HG03064 (cell line): Measurements from ENCODE around the gene NELL1.

ENCODE experiments used
- ATAC-seq: cut with Tn5 transposase; IDR thresholded peaks from one replicate; pipeline ENCODE4 v1.9.1; 2021; ENCODE audit warnings: low read depth; ENCODE audit not compliant: unreplicated experiment

Gene NELL1

DNA sequence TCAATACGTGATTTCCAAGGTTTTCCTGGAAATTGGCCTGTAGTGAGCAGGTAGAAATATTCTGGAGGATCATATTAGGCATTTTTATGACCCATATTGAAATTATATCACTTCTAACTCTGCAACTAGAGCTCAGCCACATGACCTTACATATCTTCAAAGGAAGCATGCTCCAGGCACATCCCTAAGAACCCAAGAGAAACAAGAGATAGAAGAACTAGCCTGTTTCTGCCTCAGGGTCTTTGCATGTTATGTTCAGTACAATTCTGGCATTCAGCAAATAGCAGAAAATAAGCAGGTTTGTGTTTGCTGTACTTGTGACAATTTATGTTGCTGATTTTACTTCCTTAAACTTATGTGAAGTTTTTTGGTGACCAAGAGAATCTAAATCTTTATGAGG, 859.8 kb downstream of the NELL1 start:
- ATAC-seq: no peak

DNA sequence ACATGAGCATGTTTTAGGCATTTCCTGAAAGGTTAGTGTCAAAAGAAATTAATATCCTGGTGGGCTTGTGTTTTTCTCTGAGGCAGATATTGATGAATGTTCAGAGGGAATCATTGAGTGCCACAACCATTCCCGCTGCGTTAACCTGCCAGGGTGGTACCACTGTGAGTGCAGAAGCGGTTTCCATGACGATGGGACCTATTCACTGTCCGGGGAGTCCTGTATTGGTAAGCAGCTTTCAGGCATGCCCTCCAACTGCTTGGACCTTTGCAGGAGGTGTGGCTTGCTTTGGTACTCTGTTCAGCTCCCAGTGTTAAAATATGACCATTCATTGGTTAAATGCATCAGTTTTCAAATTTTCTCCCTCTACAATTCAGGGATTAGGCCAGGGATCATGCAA, 864.9 kb downstream of the NELL1 start:
- ATAC-seq: no peak

DNA sequence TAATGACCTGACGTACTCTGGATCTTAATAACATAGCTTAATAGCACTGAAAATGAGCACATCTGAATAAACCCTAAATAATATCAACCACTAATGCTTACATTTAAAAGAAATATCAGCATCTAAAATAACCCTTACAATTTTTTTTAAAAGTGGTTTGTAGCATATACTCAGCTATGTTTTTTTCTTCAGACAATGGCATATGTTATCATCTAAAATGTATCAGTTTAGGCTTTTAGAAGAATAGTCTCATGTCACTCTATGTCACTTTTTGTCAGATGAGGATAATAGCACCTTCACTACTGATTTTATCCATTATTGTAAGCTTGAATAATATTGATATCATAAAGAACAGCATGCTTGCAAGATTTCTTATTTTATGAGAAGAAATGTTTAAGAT, 868.6 kb downstream of the NELL1 start:
- no peak for ATAC-seq

DNA sequence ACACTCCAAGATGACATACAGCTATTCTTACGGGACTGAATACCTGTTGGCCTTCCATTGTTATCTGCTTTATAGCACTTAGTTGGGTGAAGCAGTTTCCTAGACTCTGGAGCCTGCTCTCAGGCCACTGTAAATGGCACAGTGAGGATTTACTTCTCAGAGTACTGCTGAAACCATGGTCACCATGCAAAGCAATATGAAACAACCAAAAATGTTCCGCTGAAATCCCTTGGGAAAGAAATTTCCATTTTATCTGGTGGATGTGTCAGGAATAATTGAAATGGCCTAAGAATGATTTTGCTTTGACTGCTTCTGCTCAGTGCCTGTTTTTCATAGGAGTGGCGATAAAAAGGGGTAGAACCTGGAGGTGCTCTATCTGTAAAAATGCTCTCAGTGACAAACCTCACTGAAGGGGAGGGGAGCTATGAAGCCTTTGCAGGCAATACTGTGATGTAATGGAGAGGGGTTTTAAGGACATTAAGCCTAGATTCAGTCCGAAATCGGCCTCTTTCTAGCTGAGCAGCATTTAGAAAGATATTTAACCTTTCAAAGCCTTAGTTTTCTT, 871.9 kb downstream of the NELL1 start:
- ATAC-seq: no peak

DNA sequence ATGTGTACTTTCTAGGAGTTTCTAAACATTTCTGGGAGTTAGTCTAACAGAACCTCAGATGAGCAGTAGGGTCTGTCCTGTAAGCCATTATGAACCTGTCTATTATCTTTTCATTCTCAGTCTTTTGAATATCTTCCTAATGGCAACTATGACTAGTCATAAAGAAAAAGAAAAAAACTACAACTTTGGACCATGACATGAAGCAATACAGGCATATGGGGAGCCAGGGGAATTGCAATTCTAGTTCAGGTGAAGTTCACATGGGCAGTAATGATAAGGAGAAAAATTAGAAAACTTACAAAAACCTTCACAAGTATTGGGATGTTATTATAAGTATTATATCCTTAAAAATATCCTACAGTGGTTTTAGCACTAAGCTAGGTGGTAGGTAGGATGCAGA, 874.5 kb downstream of the NELL1 start:
- ATAC-seq: no peak

DNA sequence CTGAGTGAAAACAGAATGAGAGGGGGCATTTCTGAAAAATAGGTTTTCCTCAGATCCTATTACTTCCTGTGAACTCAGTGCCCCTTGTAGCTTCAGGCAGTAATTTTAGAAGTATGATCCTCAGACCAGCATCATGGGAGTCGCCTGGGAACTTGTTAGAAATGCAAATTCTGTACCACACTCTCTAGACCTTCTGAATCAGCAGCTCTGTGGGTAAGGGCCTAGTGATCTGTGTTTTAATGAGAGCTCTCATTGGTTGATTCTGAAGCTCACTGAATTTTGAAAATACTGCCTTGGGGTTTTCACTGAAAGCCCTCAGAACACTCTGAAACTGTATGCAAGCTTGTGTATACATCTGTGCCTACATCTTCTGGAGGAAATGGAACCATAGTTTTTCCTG, 876.3 kb downstream of the NELL1 start:
- no peak for ATAC-seq

DNA sequence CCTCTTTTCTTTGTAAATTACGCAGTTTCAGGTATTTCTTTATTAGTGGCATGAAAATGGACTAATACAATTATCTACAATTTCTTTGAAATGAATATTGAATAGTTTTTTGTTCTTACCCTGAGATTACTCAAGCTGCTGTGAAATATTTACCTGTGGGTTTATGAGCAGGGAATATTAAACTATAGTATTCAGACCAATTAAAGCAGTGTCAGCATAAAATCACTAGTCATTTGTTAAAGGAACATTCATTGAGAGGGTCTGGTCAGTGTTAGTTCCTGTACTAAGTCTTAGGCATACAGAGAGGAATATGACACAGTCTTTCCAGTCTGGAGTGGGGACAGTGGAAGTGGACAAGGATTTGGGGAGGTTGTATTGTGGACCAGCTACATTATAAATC, 877.3 kb downstream of the NELL1 start:
- no peak for ATAC-seq

DNA sequence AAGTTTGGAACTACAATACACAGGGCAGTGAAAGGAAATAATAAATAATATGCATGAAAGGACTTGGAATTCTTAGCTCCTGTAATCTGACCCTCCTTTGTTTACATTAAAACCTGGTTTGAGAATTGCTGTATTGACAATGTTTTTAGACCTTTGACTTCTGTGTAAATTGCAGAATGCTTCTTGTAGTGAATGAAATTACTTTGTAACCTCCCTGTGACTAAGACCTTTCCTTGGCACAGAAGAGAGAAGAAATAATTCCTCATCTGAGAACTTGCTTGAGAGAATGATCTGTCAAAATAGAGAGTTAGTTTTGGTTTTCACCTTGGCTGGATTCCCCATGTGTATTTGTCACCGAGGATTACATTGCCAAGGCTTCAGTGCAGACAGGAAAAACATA, 883.5 kb downstream of the NELL1 start:
- ATAC-seq: no peak

DNA sequence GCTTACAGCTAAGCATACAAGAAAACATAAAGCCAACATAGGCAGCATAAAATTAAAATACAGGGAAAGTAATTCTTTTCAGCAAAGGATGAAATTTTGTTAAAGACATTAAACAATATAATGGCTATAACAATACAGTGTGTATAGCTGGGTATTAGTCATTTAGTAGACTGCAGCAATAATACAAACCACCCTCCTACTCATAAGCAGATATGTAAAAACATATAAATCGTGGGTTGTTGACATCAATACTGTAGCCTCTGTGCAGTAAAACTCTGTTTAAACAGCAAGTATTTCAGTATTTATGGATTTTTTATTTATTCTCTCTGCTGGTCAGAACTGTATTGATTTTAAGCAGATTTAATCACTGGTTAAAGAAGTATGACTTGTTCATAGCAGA, 884.4 kb downstream of the NELL1 start:
- ATAC-seq: no peak

DNA sequence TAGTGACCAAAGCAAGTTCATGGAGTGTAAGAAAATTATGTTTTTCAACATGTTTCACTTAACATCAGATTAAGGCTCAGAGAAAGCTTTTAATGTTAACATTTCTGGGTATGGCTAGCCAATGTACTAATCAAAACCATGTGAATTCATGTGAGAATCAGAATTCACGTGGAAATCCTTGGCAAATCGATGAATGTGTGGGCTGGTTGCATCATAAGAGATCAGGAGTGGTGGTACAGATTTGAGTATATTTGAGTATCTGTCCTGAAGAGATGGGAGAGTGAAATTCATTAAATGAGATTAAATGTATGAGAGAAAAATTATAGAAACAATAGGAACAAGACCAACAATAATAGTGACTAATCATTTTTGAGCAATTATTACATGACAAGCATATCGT, 884.9 kb downstream of the NELL1 start:
- no peak for ATAC-seq

DNA sequence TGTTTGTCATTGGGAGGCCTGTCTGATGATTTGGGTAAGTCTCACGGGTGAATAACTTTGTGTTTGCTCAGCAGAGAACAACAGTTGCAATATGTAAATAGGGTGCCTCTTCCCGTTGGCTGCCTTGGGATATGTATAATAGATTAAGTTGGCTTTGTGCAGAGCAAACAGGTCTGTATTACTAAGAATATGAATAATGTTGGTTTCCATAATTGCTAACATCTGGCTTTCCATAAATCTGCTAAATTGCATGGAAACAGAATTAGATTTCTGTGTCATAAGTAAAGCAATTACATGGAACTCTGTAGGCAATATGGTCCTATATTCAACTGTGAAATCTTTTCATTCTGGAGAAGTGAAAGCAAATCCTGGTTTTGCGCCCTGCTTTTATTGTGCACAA, 887.5 kb downstream of the NELL1 start:
- no peak for ATAC-seq

DNA sequence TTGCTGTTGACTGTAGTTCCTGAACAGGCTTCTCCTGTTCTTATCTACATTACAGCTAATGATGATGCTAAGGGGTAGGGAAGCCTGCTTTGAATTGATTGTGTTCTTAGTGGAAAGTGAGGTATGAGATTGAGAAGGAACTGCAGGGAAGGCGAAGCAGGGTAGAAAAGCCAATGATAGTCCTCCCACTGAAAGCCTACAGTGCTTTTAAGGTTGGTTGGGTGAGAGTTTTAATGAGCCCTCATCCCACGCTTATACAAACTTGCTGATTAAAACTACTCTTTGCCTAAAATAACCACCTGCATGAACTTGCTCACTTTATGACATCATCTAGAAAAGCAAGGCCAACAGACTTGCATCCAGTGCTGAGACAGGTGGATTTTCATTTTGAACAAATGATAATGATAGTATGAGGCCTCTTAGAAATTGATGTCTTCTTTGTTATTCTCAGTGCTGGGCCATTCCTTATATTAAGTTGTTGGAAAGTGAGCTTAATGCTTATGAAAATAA, 891.1 kb downstream of the NELL1 start:
- no peak for ATAC-seq

DNA sequence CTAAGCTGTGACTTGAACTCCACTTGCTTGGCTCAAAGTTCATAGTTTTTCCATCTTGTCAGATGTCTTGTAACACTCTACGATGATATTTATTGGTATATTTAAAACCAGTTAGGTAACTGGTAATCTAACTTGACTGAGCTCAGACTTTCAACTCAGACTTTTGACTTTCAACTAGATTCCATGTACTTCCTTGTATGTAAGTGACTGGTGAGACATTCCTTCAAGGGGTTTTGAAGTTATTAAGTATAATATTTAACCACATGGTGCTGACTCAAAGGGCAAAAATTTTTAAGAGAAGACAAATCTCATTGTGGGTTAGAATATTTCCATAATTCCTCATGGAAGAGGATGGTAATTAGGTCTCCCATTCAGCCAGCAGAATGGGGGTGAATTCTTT, 892.2 kb downstream of the NELL1 start:
- ATAC-seq: no peak

DNA sequence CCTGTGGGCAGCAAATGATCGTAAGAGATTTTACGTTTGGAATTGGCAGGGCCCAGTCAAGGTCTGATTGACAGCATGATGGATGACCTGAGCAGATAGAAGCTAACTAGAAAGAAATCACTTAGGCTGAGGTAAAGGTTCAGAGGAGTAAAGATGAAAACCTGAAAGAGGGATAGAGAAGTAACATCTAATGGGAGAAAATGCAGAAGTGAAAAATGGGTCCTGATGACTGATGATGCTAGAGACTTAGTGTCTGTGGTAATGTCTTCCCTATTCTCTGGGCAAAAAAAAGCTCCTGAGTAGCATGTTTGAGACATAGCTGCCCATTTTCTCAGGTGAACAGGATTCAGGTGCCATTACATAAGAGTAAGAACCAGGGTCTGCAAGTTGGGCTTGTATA, 894.7 kb downstream of the NELL1 start:
- ATAC-seq: no peak

DNA sequence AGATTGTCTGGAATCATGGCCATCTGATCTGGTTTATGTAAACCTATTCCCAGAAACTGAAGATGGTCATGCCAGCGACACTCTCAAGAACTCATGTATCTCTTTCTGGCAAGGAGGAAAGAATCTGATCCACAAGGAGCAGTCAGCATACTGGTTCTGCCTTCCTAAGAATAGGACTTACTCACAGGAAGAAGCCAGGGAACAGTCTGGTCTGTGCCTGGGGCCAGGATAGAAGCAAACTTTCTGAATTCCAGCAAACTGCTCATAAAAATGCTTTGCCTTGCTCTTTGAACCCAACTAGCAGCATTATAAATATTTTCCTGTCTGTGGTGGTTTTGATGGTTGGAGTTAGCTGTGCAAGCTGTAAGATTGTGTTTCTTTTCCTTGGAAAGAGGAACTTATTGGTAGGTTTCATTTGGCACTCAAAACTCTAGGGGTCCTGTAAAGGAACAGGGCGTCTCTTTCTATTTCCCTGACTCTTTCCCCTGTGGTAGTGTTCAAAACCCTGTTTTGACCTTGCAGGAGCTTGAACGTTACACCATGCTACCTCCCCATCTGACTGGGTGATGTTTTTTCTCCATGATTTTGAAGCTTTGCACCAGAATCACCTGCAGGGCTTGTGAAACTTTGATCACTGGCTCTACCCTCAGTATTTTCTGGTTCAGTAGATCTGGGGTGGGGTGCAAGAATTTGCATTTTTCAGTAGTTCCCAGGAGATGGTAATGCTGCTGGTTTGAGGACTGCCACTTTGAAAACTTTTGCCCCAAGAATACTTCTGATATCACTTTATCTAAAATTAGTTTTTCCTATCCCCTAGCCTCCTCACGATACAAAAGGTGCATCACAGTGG, 895.7 kb downstream of the NELL1 start:
- ATAC-seq: no peak

DNA sequence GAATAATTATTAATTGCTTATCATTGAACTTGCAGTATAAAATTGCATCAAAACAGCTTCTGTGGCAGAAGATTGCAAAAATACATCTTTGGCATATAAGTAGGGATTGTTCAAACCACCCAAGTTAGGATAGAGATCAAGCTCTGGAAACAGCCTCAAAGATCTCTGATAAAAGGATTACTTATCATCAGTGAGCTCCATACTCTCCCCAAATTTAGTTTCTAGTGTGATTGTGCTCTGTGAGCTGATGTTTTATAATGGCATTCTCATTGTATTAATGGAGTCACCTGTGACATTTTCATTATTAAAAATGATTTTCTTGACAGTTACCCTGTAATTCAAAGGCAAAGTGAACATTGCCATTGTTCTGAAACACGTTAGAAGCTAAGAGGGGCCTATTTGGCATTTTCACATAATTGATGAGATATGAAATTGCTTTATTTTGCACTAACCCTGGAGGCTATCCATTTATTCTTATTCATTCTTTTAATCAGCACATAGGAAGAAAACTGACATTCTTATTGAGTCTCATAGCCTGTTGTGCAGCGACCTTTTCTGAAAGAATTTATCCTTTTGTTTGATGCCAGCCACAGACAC, 897.2 kb downstream of the NELL1 start:
- ATAC-seq: no peak

DNA sequence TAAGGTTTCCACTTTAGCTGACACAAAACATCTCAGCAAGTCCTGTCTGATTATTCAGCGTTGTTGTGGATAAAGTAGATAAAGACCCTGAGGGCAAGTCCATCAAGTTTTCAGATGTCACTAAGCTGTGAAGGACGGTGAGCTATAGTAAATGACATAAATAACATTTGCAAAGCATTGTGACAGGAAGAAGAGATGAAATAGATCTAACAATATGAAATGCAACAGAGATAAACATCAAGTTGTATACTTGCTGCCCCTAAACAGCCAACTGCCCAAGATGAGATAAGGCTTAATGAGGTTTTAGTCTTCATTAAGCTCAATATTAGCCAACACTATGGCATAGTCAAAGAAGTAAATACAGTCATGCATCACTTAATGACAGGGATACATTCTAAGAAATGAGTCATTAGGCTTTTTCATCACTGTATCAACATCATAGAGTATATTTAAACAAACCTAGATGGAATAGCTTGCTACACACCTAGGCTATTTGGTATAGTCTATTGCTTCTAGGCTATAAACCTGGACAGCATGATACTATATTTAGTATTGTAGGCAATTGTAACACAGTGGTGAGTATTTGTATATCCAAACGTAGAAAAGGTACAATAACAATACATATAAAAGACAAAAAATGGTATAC, 898.4 kb downstream of the NELL1 start:
- ATAC-seq: no peak

DNA sequence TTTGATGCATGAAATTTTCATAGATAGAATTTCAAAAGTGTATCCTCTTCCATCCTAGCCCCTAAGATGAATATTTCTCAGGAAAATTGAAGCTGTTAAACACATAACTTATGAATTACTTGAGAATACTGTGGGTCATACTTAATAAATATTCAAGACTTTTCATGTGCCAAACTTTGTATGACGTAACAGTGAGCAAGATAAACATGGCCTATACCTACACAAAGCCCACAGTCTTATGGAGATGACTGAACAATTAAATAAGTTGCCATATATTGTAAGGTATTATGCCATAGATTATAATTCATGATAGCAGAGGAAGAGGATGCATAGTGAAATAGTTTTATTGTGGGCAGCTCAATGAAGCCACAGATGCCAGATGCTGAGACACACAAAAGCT, 902.8 kb downstream of the NELL1 start:
- ATAC-seq: no peak

DNA sequence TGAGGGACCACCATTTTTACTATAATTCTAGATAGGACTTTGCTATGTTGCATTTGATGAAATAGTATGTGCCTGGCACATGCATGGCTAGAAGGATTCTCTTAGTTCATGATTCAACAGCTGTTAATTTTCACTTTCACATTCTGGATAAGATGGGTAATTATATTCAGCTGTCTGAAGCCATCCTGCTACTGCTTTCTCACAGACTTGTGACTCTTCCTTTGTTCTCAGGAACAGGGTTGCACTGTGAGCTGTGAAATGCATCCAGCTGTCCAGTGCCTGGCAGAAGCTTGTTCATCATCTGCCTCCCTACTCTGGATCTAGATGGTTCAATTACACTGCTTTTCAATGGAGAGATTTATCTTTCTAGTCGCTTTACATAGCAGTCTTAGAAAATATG, 913.4 kb downstream of the NELL1 start:
- no peak for ATAC-seq

DNA sequence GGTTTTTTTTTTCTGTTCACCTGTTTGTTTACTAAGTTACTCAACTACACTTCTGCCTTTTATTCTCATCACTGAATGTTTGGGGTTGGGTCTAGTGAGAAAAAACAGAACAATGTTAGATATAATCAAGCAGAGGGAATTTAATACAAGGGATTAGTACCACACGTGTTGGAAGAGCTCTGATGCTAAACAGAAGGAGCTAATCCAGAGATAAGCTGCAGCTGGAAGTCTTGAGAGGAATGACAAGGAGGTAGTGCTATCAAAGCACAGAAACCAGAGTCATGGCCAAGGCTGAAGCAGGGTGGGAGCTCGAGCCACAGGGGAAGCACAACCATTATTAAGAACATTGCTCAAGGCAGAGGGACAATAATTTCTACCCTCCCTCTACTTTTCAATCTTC, 919.4 kb downstream of the NELL1 start:
- ATAC-seq: no peak

DNA sequence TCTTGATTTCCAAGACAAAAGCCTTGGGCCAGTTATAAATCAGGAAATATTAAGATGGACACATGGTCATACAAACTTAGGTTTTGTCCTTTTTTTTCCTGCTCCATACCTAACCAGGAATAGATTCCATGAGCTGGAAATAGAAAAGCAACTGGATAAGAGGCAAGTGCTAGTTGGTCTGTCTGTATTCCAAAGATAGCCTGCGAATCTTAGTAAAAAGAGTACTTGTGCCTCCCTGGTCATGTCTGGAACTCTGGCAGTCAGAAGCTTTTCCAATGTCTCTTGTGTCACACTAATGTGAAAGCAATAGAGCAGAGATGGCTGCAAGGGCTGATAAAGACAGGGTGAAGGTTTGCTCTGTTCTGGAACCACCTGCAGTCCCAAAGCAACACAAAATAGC, 933.3 kb downstream of the NELL1 start:
- ATAC-seq: no peak
